Tibial nerve (tissue), 4 donors: ENCODE results near the gene PPP1CB. TPM values are rescaled to one million over a fixed set of nuclear protein-coding genes. Genes with fewer than 3 reads are reported as not detected.

ENCODE experiments used
- DNase-seq, 2 donors: peaks; one replicate each; pipeline ENCODE4 v3.0.0-alpha.2; 2019; ENCODE audit warnings: low spot score in 2 of 2
- H3K27ac ChIP-seq, 4 donors: fragments of 200-600 bp; sonication (generic) in 3 of 4; one replicate each; pipeline ENCODE4 v1.5.1; 2017 to 2019; ENCODE audit warnings: mild to moderate bottlenecking in 1 of 4
- H3K27me3 ChIP-seq, 2 donors: fragments of 200-600 bp; sonication (generic) in 1 of 2; one replicate each; pipeline versions ENCODE4 v1.5.1 to v1.6.0; 2017 to 2019
- H3K36me3 ChIP-seq, 3 donors: fragments of 200-600 bp; sonication (generic); one replicate each; pipeline ENCODE4 v1.5.1; 2018 to 2019
- H3K4me1 ChIP-seq, 4 donors: fragments of 200-600 bp; sonication (generic) in 3 of 4; one replicate each; pipeline ENCODE4 v1.5.1; 2017 to 2019
- H3K4me3 ChIP-seq, 4 donors: fragments of 200-600 bp; sonication (generic) in 3 of 4; one replicate each; pipeline ENCODE4 v1.5.1; 2017 to 2019; ENCODE audit warnings: mild to moderate bottlenecking in 1 of 4, moderate library complexity in 1 of 4
- H3K9me3 ChIP-seq, 4 donors: fragments of 200-600 bp; sonication (generic) in 3 of 4; one replicate each; pipeline ENCODE4 v1.5.1; 2017 to 2019
- EP300 ChIP-seq, 2 donors: sonication (generic); formaldehyde crosslinking; IDR thresholded peaks; one replicate each; pipeline ENCODE4 v1.6.1; 2017; ENCODE audit warnings: antibody characterized with exemption in 2 of 2, mild to moderate bottlenecking in 1 of 2
- POLR2A ChIP-seq, 2 donors: fragments of 450-650 bp; IDR thresholded peaks; one replicate each; pipeline ENCODE4 v1.6.1; 2017; ENCODE audit warnings: antibody characterized with exemption in 2 of 2, mild to moderate bottlenecking in 2 of 2, moderate library complexity in 2 of 2
- WGBS, 2 donors: methylation state at CpG; one replicate each; pipeline ENCODE4 v1.1.5; 2018; 5-methylcytosine and 5-hydroxymethylcytosine counted together
- total RNA-seq, 4 donors: library from RNA; depleted of rRNA; stranded (reverse); fragments of >200 nt; gene quantifications; one replicate each; pipeline ENCODE4 v1.1.0, GENCODE V29; 2016
- TF ChIP-seq, protein P1 (sequence below), 5 experiments: fragments of 200-600 bp in 3 of 5; fragments of 450-650 bp in 2 of 5; sonication (generic) in 3 of 5; IDR thresholded peaks; one replicate each; pipeline ENCODE4 v1.5.1; 2016 to 2019; ENCODE audit warnings: antibody characterized with exemption in 5 of 5, mild to moderate bottlenecking in 3 of 5, moderate library complexity in 2 of 5

The PPP1CB gene
- total RNA-seq, 4 donors from 2014 or later: 105 to 335 (median 230) TPM

DNA sequence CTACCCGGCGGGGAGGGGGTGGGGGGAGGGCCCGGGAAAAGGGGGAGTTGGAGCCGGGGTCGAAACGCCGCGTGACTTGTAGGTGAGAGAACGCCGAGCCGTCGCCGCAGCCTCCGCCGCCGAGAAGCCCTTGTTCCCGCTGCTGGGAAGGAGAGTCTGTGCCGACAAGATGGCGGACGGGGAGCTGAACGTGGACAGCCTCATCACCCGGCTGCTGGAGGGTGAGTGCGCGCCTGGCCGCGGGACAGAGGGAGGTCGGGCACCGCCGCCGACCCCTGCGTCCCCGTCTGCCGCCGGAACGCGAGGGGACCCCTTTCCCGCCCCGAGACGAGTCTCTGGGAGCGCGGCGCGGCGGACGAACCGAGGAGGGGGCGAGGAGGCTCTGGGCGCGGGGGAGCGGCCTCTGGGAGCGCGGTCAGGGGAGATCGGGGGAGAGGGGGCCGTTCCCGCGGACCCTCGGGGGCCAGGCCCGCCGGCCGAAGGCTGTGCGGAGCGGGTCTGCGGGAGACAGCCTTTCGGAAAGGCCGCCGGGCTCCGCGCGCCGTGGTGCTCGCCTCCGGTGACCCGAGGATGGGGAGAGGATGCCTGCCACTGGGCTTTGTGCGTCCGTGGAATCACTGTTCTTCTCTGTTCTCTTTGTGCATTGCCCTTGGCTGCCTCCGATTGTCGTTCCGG lies 463 bp downstream of the PPP1CB start:
- TF ChIP-seq, protein P1, sequence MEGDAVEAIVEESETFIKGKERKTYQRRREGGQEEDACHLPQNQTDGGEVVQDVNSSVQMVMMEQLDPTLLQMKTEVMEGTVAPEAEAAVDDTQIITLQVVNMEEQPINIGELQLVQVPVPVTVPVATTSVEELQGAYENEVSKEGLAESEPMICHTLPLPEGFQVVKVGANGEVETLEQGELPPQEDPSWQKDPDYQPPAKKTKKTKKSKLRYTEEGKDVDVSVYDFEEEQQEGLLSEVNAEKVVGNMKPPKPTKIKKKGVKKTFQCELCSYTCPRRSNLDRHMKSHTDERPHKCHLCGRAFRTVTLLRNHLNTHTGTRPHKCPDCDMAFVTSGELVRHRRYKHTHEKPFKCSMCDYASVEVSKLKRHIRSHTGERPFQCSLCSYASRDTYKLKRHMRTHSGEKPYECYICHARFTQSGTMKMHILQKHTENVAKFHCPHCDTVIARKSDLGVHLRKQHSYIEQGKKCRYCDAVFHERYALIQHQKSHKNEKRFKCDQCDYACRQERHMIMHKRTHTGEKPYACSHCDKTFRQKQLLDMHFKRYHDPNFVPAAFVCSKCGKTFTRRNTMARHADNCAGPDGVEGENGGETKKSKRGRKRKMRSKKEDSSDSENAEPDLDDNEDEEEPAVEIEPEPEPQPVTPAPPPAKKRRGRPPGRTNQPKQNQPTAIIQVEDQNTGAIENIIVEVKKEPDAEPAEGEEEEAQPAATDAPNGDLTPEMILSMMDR (IDR thresholded peaks at IDR 0.05): no peak
- TF ChIP-seq POLR2A (IDR thresholded peaks at IDR 0.05) (no peak), EP300 (IDR thresholded peaks at IDR 0.05) (no peak)

DNA sequence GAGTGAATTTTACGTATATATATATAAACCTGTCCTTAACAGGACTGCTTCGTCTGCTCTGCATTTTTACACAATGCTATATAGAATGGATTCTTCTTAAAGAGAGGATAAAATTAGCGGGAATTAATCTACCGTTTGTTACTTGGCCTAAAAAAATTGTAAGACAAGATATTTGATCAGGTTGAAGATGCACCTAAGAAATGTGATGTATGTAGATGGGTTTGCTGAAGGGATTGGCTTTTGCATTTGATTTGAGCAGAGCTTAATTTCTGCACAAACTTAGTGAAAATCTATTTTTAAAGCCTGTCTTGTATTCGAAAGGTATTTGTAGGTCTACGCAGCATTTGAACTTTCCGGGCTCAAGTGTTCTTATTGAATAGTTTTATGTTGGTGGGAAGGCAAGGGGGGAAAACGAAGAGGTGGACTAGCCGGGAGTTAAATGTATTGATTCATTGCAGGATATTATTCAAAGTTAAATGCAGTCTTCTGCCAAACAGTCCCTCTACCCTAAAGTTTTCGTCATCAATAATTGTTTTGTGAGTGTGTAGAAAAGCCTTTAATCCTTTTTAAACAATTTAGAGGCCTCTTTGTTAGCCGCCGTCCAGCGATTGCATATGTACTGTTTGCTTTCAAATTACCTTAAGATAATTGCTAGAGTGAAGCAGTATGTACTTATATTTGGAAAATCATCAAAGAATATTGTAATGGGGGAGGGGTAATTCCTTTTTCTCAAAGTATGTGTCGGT lies 1.2 kb downstream of the PPP1CB start:
- Histone ChIP-seq H3K27me3 (no peaks in the 10 kb centered on the region), H3K4me1 (peaks cover 0 to 67% (median 49%) of the 10 kb centered on the region in 4 donors), H3K9me3 (no peaks in the 10 kb centered on the region), H3K4me3 (peak overlapping the region; percentile 84 to 98 (median 88)), H3K27ac (peak overlapping the region; percentile 97 to 100 (median 100)), H3K36me3 (no peaks in the 10 kb centered on the region)
- no peak for TF ChIP-seq POLR2A (IDR thresholded peaks at IDR 0.05)
- TF ChIP-seq, protein P1 (IDR thresholded peaks at IDR 0.05): no peak
- TF ChIP-seq EP300 (IDR thresholded peaks at IDR 0.05): no peak
- 1% methylated on average over 14 of the region's 14 CpGs for WGBS, 2 donors
- DNase-seq: no peak

More for the DNA sequence above, 463 bp downstream of the PPP1CB start:
- Histone ChIP-seq H3K4me3 (peak overlapping the region; percentile 84 to 98 (median 88)), H3K9me3 (no peaks in the 10 kb centered on the region), H3K36me3 (no peaks in the 10 kb centered on the region), H3K27ac (peak overlapping the region; percentile 97 to 100 (median 100)), H3K4me1 (peaks cover 0 to 65% (median 52%) of the 10 kb centered on the region in 4 donors), H3K27me3 (no peaks in the 10 kb centered on the region)
- DNase-seq: no peak
- WGBS, 2 donors: 0% methylated on average over 41 to 42 of the region's 78 CpGs

DNA sequence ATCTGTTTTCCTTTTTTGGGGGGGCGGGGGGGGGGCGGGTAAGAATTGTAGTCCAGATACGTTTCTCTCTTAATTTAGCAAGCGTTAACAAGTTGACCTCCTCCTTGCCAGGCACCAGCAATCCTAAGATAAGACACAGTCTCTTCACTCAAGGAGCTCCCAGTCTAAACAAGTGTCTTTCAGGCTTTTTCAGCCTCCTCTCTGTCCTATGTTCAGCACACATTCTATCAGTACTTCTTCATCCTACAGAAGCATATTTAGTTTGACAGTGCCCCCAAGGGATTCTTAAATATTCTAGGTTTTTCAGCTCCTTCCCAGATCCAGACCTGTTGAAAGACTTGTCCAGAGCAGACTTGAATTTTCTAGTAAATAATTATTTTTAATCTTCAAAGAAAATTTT lies 2.7 kb downstream of the PPP1CB start:
- no peaks in the 10 kb centered on the region for H3K36me3 ChIP-seq
- H3K4me3 ChIP-seq: peak overlapping the region in 1 of 4 donors; percentile 84
- H3K4me1 ChIP-seq: peaks cover 0 to 70% (median 52%) of the 10 kb centered on the region in 4 donors
- H3K9me3 ChIP-seq: no peaks in the 10 kb centered on the region
- TF ChIP-seq, protein P1 (IDR thresholded peaks at IDR 0.05): no peak
- TF ChIP-seq POLR2A (IDR thresholded peaks at IDR 0.05) (no peak), EP300 (IDR thresholded peaks at IDR 0.05) (no peak)
- H3K27me3 ChIP-seq: no peaks in the 10 kb centered on the region
- DNase-seq: no peak
- H3K27ac ChIP-seq: peak overlapping the region in 3 of 4 donors; percentile 99 to 100 (median 100)
- 27 to 37% methylated on average over 4 of the region's 4 CpGs for WGBS, 2 donors

DNA sequence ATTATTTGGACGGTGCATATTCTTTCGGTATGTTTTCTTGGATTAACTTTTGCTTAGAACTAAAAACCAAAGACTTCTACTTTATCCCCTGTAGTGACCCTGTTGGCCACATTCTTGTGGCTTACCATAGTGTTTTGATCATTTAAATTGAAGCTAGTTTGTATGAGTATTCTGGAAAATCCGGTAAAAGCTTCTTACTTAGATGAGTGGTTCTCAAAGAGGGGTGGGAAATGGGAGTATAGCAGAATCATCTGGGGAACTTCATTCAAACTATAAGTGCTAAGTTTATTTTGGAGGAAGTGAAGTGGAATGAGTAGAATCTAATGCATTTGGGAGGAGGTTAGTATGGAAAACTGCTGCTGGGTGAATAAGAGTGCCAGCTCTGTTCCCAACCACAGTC lies 3.8 kb downstream of the PPP1CB start:
- H3K27ac ChIP-seq: peak overlapping the region in 1 of 4 donors; percentile 99
- no peaks in the 10 kb centered on the region for H3K27me3 ChIP-seq
- 48 to 56% methylated on average over 3 of the region's 3 CpGs for WGBS, 2 donors
- no peaks in the 10 kb centered on the region for H3K9me3 ChIP-seq
- no peak for DNase-seq
- H3K4me3 ChIP-seq: peak overlapping the region in 1 of 4 donors; percentile 84
- peaks cover 0 to 7% (median 0%) of the 10 kb centered on the region in 3 donors for H3K36me3 ChIP-seq
- peaks cover 0 to 59% (median 43%) of the 10 kb centered on the region in 4 donors for H3K4me1 ChIP-seq
- TF ChIP-seq POLR2A (IDR thresholded peaks at IDR 0.05) (no peak), EP300 (IDR thresholded peaks at IDR 0.05) (no peak)
- TF ChIP-seq, protein P1 (IDR thresholded peaks at IDR 0.05): no peak

DNA sequence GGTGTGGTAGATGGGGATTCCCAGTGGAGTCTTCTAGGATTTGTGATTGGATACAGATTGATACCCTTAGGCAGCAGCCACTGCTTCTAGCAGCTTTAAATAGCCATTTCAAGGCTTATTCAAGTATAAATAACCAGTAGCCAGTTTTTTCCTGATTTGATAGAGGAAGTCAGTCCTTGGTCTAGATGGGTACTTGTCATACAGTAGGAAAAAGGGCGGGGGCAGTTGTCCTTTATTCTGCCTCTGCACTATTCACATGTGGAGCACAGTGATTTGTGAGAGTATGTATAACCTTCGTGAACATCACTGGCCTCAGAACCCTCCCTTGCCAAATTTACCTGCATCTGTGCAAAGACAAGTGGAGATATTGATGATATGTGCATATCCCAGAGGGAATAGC lies 6.8 kb downstream of the PPP1CB start:
- H3K36me3 ChIP-seq: peaks cover 0 to 16% (median 0%) of the 10 kb centered on the region in 3 donors
- H3K9me3 ChIP-seq: no peaks in the 10 kb centered on the region
- no peak for DNase-seq
- WGBS, 2 donors: 72 to 82% methylated on average over 2 of the region's 2 CpGs
- H3K27ac ChIP-seq: no peak overlapping the region
- H3K27me3 ChIP-seq: no peaks in the 10 kb centered on the region
- no peak for TF ChIP-seq POLR2A (IDR thresholded peaks at IDR 0.05)
- TF ChIP-seq, protein P1 (IDR thresholded peaks at IDR 0.05): no peak
- no peak for TF ChIP-seq EP300 (IDR thresholded peaks at IDR 0.05)
- H3K4me3 ChIP-seq: no peak overlapping the region
- peaks cover 0 to 78% (median 55%) of the 10 kb centered on the region in 4 donors for H3K4me1 ChIP-seq
